SK-N-SH (cell line): ENCODE data around the gene ALG6. TPM values are rescaled to one million over a fixed set of nuclear protein-coding genes. Genes with fewer than 3 reads are reported as not detected.

Experiments
- CTCF ChIA-PET: fragments of 300-600, 350-600 bp; formaldehyde crosslinking; extraction: SDS; loops from one replicate; lab custom pipeline; 2021; lab: Yijun Ruan, JAX
- POLR2A ChIA-PET: fragments of 350-600 bp; sonication (Branson Sonifier 250); formaldehyde crosslinking; extraction: SDS; loops from one replicate; lab custom pipeline; 2020; ENCODE audit warnings: antibody characterized with exemption, inconsistent platforms; lab: Yijun Ruan, JAX
- DNase-seq: peaks from one replicate; pipeline ENCODE4 v3.0.0; 2012
- H2AFZ ChIP-seq: fragments of 200-600 bp; sonication (generic); 2 replicates; pipeline ENCODE4 v1.8.1; 2016; ENCODE audit warnings: antibody characterized with exemption, mild to moderate bottlenecking, low read depth
- H3F3A ChIP-seq: fragments of 200-600 bp; sonication (generic); replicated peaks from 2 replicates; pipeline ENCODE3; 2016; ENCODE audit warnings: antibody characterized with exemption, mild to moderate bottlenecking; ENCODE audit not compliant: insufficient read depth
- H3K27ac ChIP-seq, 2 experiments: fragments of 200-500 bp in 1 of 2; fragments of 200-600 bp in 1 of 2; sonication (Bioruptor generic) in 1 of 2; sonication (generic), shearing (Covaris generic) in 1 of 2; 2 replicates each; pipeline versions ENCODE4 v1.5.1 to v1.6.1; 2014 to 2016; ENCODE audit warnings: low read depth in 2 of 2, inconsistent platforms in 1 of 2, low read length in 1 of 2, mild to moderate bottlenecking in 1 of 2, mixed read lengths in 1 of 2
- H3K27me3 ChIP-seq: fragments of 200-600 bp; sonication (generic), shearing (Covaris generic); 2 replicates; pipeline ENCODE4 v1.6.1; 2016; ENCODE audit warnings: mixed run types; ENCODE audit not compliant: insufficient read depth
- H3K36me3 ChIP-seq, 2 experiments: fragments of 200-500 bp in 1 of 2; fragments of 200-600 bp in 1 of 2; sonication (Bioruptor generic) in 1 of 2; sonication (generic) in 1 of 2; replicated peaks in 1 of 2; 2 replicates each; pipeline versions ENCODE3 to v1.5.1; 2014 to 2016; ENCODE audit warnings: low read length in 1 of 2, mild to moderate bottlenecking in 1 of 2; ENCODE audit not compliant: insufficient read depth in 2 of 2, control insufficient read depth in 1 of 2
- H3K4me1 ChIP-seq, 2 experiments: fragments of 200-500 bp in 1 of 2; fragments of 200-600 bp in 1 of 2; sonication (Bioruptor generic) in 1 of 2; sonication (generic), shearing (Covaris generic) in 1 of 2; 2 replicates each; pipeline versions ENCODE4 v1.5.1 to v1.6.1; 2014 to 2016; ENCODE audit warnings: low read depth in 1 of 2, low read length in 1 of 2, mixed run types in 1 of 2; ENCODE audit not compliant: insufficient read depth in 2 of 2, control insufficient read depth in 1 of 2
- H3K4me2 ChIP-seq: fragments of 200-600 bp; sonication (generic), shearing (Covaris generic); 2 replicates; pipeline ENCODE4 v1.6.1; 2017; ENCODE audit warnings: mixed run types
- H3K4me3 ChIP-seq, 2 experiments: fragments of 200-500 bp in 1 of 2; fragments of 200-600 bp in 1 of 2; sonication (Bioruptor generic) in 1 of 2; sonication (generic), shearing (Covaris generic) in 1 of 2; 2 replicates each; pipeline versions ENCODE4 v1.5.1 to v1.8.1; 2014 to 2016; ENCODE audit warnings: low read depth in 2 of 2, inconsistent platforms in 1 of 2, low read length in 1 of 2, mild to moderate bottlenecking in 1 of 2, mixed read lengths in 1 of 2, moderate library complexity in 1 of 2
- H3K79me2 ChIP-seq: fragments of 200-600 bp; sonication (generic); 2 replicates; pipeline ENCODE4 v1.8.1; 2017; ENCODE audit warnings: mild to moderate bottlenecking; ENCODE audit not compliant: insufficient read depth
- H3K9ac ChIP-seq: fragments of 200-600 bp; sonication (generic); 2 replicates; pipeline ENCODE4 v1.6.1; 2017; ENCODE audit warnings: mixed run types
- H3K9me2 ChIP-seq: fragments of 200-600 bp; sonication (generic); 2 replicates; pipeline ENCODE4 v1.6.1; 2017; ENCODE audit warnings: mixed run types
- H3K9me3 ChIP-seq: fragments of 200-600 bp; sonication (generic); 2 replicates; pipeline ENCODE4 v1.6.1; 2017; ENCODE audit warnings: mixed run types, mild to moderate bottlenecking, moderate library complexity
- H4K20me1 ChIP-seq: fragments of 200-600 bp; sonication (generic); 2 replicates; pipeline ENCODE4 v1.6.1; 2017; ENCODE audit warnings: mild to moderate bottlenecking, mixed run types; ENCODE audit not compliant: insufficient read depth
- CHD2 ChIP-seq: fragments of 150-350 bp; IDR thresholded peaks from 2 replicates; pipeline ENCODE4 v1.6.1; 2018; ENCODE audit warnings: low read length; ENCODE audit not compliant: partially characterized antibody
- EP300 ChIP-seq, 2 experiments: IDR thresholded peaks; 2 replicates each; pipeline versions ENCODE4 v1.4.0 to v1.6.1; 2012; ENCODE audit warnings: borderline replicate concordance in 1 of 2, low read depth in 1 of 2, low read length in 1 of 2
- EZH2phosphoT487 ChIP-seq: fragments of 200-600 bp; sonication (generic); IDR thresholded peaks from 2 replicates; pipeline ENCODE4 v1.6.1; 2017; ENCODE audit warnings: low read depth, mixed run types, mild to moderate bottlenecking, antibody characterized with exemption, moderate library complexity, borderline replicate concordance
- FOSL2 ChIP-seq: IDR thresholded peaks from 2 replicates; pipeline ENCODE4 v1.4.0; 2012; ENCODE audit warnings: low read depth, mild to moderate bottlenecking, moderate library complexity, borderline replicate concordance
- GABPA ChIP-seq: IDR thresholded peaks from 2 replicates; pipeline ENCODE4 v1.4.0; 2012; ENCODE audit warnings: low read depth, mild to moderate bottlenecking
- JUND ChIP-seq: IDR thresholded peaks from 2 replicates; pipeline ENCODE4 v1.4.0; 2012
- MXI1 ChIP-seq: IDR thresholded peaks from 2 replicates; pipeline ENCODE4 v1.6.1; 2012; ENCODE audit warnings: mild to moderate bottlenecking, low read depth, low read length, improper control_type of control experiment
- NFIC ChIP-seq: IDR thresholded peaks from 2 replicates; pipeline ENCODE4 v1.4.0; 2012; ENCODE audit warnings: borderline replicate concordance
- PBX3 ChIP-seq: IDR thresholded peaks from 2 replicates; pipeline ENCODE4; 2012
- POLR2AphosphoS5 ChIP-seq: IDR thresholded peaks from 2 replicates; pipeline ENCODE4 v1.6.1; 2012; ENCODE audit warnings: low read depth, low read length
- RAD21 ChIP-seq: IDR thresholded peaks from 2 replicates; pipeline ENCODE4 v1.6.1; 2012; ENCODE audit warnings: mild to moderate bottlenecking, low read length
- RXRA ChIP-seq: IDR thresholded peaks from 2 replicates; pipeline ENCODE4 v1.4.0; 2012; ENCODE audit warnings: low read depth, mild to moderate bottlenecking, borderline replicate concordance
- SMC3 ChIP-seq: IDR thresholded peaks from 2 replicates; pipeline ENCODE4 v1.6.1; 2012; ENCODE audit warnings: low read depth, low read length, improper control_type of control experiment
- TAF1 ChIP-seq: IDR thresholded peaks from 2 replicates; pipeline ENCODE4 v1.6.1; 2012; ENCODE audit warnings: low read depth, mild to moderate bottlenecking, low read length, moderate library complexity, borderline replicate concordance
- TEAD4 ChIP-seq: IDR thresholded peaks from 2 replicates; pipeline ENCODE4 v1.4.0; 2012; ENCODE audit warnings: mild to moderate bottlenecking, borderline replicate concordance; ENCODE audit not compliant: insufficient read depth
- YY1 ChIP-seq: IDR thresholded peaks from 2 replicates; pipeline ENCODE4 v1.4.0; 2012; ENCODE audit warnings: low read depth, mild to moderate bottlenecking
- WGBS: methylation state at CpG from one replicate; pipeline ENCODE4 v1.1.6; 2017; ENCODE audit warnings: low lambda C conversion rate; 5-methylcytosine and 5-hydroxymethylcytosine counted together
- polyA plus RNA-seq, 3 experiments: library from polyadenylated mRNA; depleted of rRNA; stranded (reverse); fragments of >200 nt; gene quantifications; 2 replicates each; pipeline ENCODE4 v1.2.3, GENCODE V29; 2012

Gene ALG6
- polyA plus RNA-seq, 1 of the 3 experiments (the other 2 are of a cell fraction) = 3.8 TPM

- H3K9ac ChIP-seq = peak overlapping the region; percentile 49
- peak overlapping the region in 1 of 2 experiments; percentile 60; a peak in 2 of 4 replicates for H3K27ac ChIP-seq
- H3K36me3 ChIP-seq = peaks cover 0 to 3% of the 10 kb centered on the region in 2 experiments
- DNase-seq = no peak
- 96% methylated on average over 7 of the region's 7 CpGs for WGBS
- H3K4me3 ChIP-seq = peak overlapping the region; percentile 91 to 92
- H3K79me2 ChIP-seq = no peaks in the 10 kb centered on the region; the same call in 1 of the 2 replicates
- H3K4me1 ChIP-seq = peaks cover 0 to 5% of the 10 kb centered on the region in 2 experiments; a peak in 1 of 4 replicates
- H3K9me2 ChIP-seq = no peaks in the 10 kb centered on the region
- H2AFZ ChIP-seq = peak overlapping the region; percentile 99
- ChIA-PET CTCF (interaction anchor here (0.9 to 1.1 kb wide), 2 partner anchors 40 to 75 kb away, joined by 3 read pairs; no protein-coding TSS in a partner anchor), POLR2A (no interaction called here)
- no peaks in the 10 kb centered on the region for H3K27me3 ChIP-seq
- TF ChIP-seq POLR2AphosphoS5 (no peak), YY1 (no peak), EP300 (IDR thresholded peaks at IDR 0.05; ENCODE audit: borderline replicate concordance in 1 of 2, low read depth in 1 of 2, low read length in 1 of 2) (no peak), CHD2 (no peak), RXRA (no peak), RAD21 (no peak), TAF1 (no peak), FOSL2 (no peak), NFIC (no peak), MXI1 (no peak), JUND (no peak)
- peak overlapping the region; percentile 83 for H3K4me2 ChIP-seq
- no peaks in the 10 kb centered on the region for H3F3A ChIP-seq
- no peaks in the 10 kb centered on the region for H4K20me1 ChIP-seq
- H3K9me3 ChIP-seq = no peaks in the 10 kb centered on the region
Observed at GRCh38 chr1:63366908-63367214, 566 bp upstream of the ALG6 start.

GRCh38 chr1:63368131-63368530 lies 704 bp downstream of the ALG6 start:
- H3K79me2 ChIP-seq = no peaks in the 10 kb centered on the region; the same call in 1 of the 2 replicates
- WGBS = 1% methylated on average over 10 of the region's 10 CpGs

GRCh38 chr1:63379583-63379982 lies 12.2 kb downstream of the ALG6 start:
- Histone ChIP-seq H3K4me1 (no peaks in the 10 kb centered on the region), H2AFZ (no peak overlapping the region), H3K27me3 (no peaks in the 10 kb centered on the region), H3K9ac (no peak overlapping the region), H3K27ac (no peak overlapping the region), H4K20me1 (no peaks in the 10 kb centered on the region), H3K36me3 (peaks cover 0 to 14% of the 10 kb centered on the region in 2 experiments), H3K4me2 (no peak overlapping the region), H3K4me3 (no peak overlapping the region), H3F3A (no peaks in the 10 kb centered on the region), H3K9me2 (no peaks in the 10 kb centered on the region), H3K9me3 (no peaks in the 10 kb centered on the region), H3K79me2 (no peaks in the 10 kb centered on the region)
- CTCF ChIA-PET = no interaction called here
- POLR2A ChIA-PET = no interaction called here
- no peak for TF ChIP-seq JUND
- no peak for TF ChIP-seq PBX3
- no peak for TF ChIP-seq POLR2AphosphoS5
- TF ChIP-seq TEAD4 = no peak
- TF ChIP-seq EZH2phosphoT487 = no peak
- TF ChIP-seq FOSL2 = no peak
- no peak for DNase-seq
- 90% methylated on average over 2 of the region's 2 CpGs for WGBS

More at GRCh38 chr1:63368131-63368530, 704 bp downstream of the ALG6 start:
- no peaks in the 10 kb centered on the region for H3K9me3 ChIP-seq
- no peaks in the 10 kb centered on the region for H3K9me2 ChIP-seq
- H3K27me3 ChIP-seq = no peaks in the 10 kb centered on the region
- TF ChIP-seq RXRA = no peak
- TF ChIP-seq SMC3 = no peak
- TF ChIP-seq GABPA = no peak
- no peaks in the 10 kb centered on the region for H3F3A ChIP-seq
- DNase-seq = peak; percentile 31
- H3K4me2 ChIP-seq = peak overlapping the region; percentile 83
- H2AFZ ChIP-seq = peak overlapping the region; percentile 88
- H3K27ac ChIP-seq = peak overlapping the region; percentile 54 to 91; a peak in 3 of 4 replicates
- H3K4me3 ChIP-seq = peak overlapping the region; percentile 91 to 92
- ChIA-PET CTCF (interaction anchor here (0.6 to 0.7 kb wide), 4 partner anchors 53 to 767 kb away, joined by 3 to 4 read pairs (median 3); no protein-coding TSS in a partner anchor), POLR2A (no interaction called here)
- peak overlapping the region; percentile 74 for H3K9ac ChIP-seq
- H4K20me1 ChIP-seq = no peaks in the 10 kb centered on the region
- peaks cover 0 to 3% of the 10 kb centered on the region in 2 experiments for H3K36me3 ChIP-seq
- peaks cover 0 to 5% of the 10 kb centered on the region in 2 experiments; a peak in 1 of 4 replicates for H3K4me1 ChIP-seq
